Liver (tissue), 3 donors: ENCODE data around the gene CDC42EP1.

Experiments
- EGR1 ChIP-seq, 2 donors: IDR thresholded peaks; 2 replicates each; pipeline ENCODE4 v1.6.1; 2016 to 2018; ENCODE audit warnings: antibody characterized with exemption in 2 of 2, low read depth in 2 of 2
- HNF4A ChIP-seq, 2 donors: conservative IDR thresholded peaks; 2 replicates each; pipeline ENCODE4 v1.6.1; 2016; ENCODE audit warnings: antibody characterized with exemption in 2 of 2, mild to moderate bottlenecking in 2 of 2
- JUND ChIP-seq, 2 donors: IDR thresholded peaks; 2 replicates each; pipeline ENCODE4 v1.6.1; 2016; ENCODE audit warnings: antibody characterized with exemption in 2 of 2
- MAX ChIP-seq: IDR thresholded peaks from 2 replicates; pipeline ENCODE4 v1.6.1; 2016; ENCODE audit warnings: antibody characterized with exemption
- TAF1 ChIP-seq: conservative IDR thresholded peaks from 2 replicates; pipeline ENCODE4 v1.6.1; 2016; ENCODE audit warnings: antibody characterized with exemption, mild to moderate bottlenecking
- YY1 ChIP-seq: IDR thresholded peaks from 2 replicates; pipeline ENCODE4 v1.6.1; 2016; ENCODE audit warnings: antibody characterized with exemption, mild to moderate bottlenecking
- TF ChIP-seq, protein P1 (sequence below): fragments of 150-350 bp; IDR thresholded peaks from 2 replicates; pipeline ENCODE4 v1.5.1; 2017; ENCODE audit warnings: improper control_type of control experiment, low read depth, low read length; ENCODE audit not compliant: missing input control
- TF ChIP-seq, protein P2 (sequence below): IDR thresholded peaks from 2 replicates; pipeline ENCODE4 v1.6.1; 2016; ENCODE audit warnings: antibody characterized with exemption, mild to moderate bottlenecking
- TF ChIP-seq, protein P3 (sequence below): IDR thresholded peaks from 2 replicates; pipeline ENCODE4 v1.6.1; 2016; ENCODE audit warnings: antibody characterized with exemption
- donor health status: healthy.
- donor health status: healthy.

GRCh38 chr22:37578002-37578401 is 17.7 kb downstream of the CDC42EP1 start:
- TF ChIP-seq, protein P1, sequence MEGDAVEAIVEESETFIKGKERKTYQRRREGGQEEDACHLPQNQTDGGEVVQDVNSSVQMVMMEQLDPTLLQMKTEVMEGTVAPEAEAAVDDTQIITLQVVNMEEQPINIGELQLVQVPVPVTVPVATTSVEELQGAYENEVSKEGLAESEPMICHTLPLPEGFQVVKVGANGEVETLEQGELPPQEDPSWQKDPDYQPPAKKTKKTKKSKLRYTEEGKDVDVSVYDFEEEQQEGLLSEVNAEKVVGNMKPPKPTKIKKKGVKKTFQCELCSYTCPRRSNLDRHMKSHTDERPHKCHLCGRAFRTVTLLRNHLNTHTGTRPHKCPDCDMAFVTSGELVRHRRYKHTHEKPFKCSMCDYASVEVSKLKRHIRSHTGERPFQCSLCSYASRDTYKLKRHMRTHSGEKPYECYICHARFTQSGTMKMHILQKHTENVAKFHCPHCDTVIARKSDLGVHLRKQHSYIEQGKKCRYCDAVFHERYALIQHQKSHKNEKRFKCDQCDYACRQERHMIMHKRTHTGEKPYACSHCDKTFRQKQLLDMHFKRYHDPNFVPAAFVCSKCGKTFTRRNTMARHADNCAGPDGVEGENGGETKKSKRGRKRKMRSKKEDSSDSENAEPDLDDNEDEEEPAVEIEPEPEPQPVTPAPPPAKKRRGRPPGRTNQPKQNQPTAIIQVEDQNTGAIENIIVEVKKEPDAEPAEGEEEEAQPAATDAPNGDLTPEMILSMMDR: no peak
- TF ChIP-seq TAF1: no peak
- TF ChIP-seq, protein P2, sequence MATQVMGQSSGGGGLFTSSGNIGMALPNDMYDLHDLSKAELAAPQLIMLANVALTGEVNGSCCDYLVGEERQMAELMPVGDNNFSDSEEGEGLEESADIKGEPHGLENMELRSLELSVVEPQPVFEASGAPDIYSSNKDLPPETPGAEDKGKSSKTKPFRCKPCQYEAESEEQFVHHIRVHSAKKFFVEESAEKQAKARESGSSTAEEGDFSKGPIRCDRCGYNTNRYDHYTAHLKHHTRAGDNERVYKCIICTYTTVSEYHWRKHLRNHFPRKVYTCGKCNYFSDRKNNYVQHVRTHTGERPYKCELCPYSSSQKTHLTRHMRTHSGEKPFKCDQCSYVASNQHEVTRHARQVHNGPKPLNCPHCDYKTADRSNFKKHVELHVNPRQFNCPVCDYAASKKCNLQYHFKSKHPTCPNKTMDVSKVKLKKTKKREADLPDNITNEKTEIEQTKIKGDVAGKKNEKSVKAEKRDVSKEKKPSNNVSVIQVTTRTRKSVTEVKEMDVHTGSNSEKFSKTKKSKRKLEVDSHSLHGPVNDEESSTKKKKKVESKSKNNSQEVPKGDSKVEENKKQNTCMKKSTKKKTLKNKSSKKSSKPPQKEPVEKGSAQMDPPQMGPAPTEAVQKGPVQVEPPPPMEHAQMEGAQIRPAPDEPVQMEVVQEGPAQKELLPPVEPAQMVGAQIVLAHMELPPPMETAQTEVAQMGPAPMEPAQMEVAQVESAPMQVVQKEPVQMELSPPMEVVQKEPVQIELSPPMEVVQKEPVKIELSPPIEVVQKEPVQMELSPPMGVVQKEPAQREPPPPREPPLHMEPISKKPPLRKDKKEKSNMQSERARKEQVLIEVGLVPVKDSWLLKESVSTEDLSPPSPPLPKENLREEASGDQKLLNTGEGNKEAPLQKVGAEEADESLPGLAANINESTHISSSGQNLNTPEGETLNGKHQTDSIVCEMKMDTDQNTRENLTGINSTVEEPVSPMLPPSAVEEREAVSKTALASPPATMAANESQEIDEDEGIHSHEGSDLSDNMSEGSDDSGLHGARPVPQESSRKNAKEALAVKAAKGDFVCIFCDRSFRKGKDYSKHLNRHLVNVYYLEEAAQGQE: no peak
- no peak for TF ChIP-seq MAX
- TF ChIP-seq, protein P3, sequence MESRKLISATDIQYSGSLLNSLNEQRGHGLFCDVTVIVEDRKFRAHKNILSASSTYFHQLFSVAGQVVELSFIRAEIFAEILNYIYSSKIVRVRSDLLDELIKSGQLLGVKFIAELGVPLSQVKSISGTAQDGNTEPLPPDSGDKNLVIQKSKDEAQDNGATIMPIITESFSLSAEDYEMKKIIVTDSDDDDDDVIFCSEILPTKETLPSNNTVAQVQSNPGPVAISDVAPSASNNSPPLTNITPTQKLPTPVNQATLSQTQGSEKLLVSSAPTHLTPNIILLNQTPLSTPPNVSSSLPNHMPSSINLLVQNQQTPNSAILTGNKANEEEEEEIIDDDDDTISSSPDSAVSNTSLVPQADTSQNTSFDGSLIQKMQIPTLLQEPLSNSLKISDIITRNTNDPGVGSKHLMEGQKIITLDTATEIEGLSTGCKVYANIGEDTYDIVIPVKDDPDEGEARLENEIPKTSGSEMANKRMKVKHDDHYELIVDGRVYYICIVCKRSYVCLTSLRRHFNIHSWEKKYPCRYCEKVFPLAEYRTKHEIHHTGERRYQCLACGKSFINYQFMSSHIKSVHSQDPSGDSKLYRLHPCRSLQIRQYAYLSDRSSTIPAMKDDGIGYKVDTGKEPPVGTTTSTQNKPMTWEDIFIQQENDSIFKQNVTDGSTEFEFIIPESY: no peak
- TF ChIP-seq EGR1 (IDR thresholded peaks at IDR 0.05; ENCODE audit: low read depth in 2 of 2): no peak
- no peak for TF ChIP-seq JUND (IDR thresholded peaks at IDR 0.05)
- no peak for TF ChIP-seq YY1
- no peak for TF ChIP-seq HNF4A (conservative IDR thresholded peaks at IDR 0.05)
